Heart left ventricle (tissue), 16 donors: Measurements from ENCODE around the gene KIF21B. TPM values are rescaled to one million over a fixed set of nuclear protein-coding genes. Genes with fewer than 3 reads are reported as not detected.

ENCODE experiments used
- ATAC-seq, 4 donors: fragments of 200-7000 bp; cut with Tn5 transposase; one replicate each; pipeline ENCODE4 v1.9.1; 2020 to 2022; ENCODE audit warnings: moderate library complexity in 4 of 4, mild to moderate bottlenecking in 3 of 4, moderate number of reproducible peaks in 1 of 4
- DNase-seq, 5 donors: peaks; one replicate each; pipeline ENCODE4 v3.0.0-alpha.2; 2020
- H3K27ac ChIP-seq, 12 donors: fragments of 200-600 bp; sonication (generic) in 4 of 12; one replicate each; pipeline versions ENCODE4 v1.5.0 to v1.8.0; 2016 to 2022; ENCODE audit warnings: mild to moderate bottlenecking in 2 of 12
- H3K27me3 ChIP-seq, 9 donors: fragments of 200-600 bp; sonication (generic) in 2 of 9; one replicate each; pipeline versions ENCODE4 v1.5.1 to v1.8.0; 2016 to 2022; ENCODE audit warnings: mild to moderate bottlenecking in 3 of 9
- H3K36me3 ChIP-seq, 9 donors: fragments of 200-600 bp; sonication (generic) in 2 of 9; one replicate each; pipeline versions ENCODE4 v1.5.0 to v1.8.0; 2018 to 2022; ENCODE audit warnings: mild to moderate bottlenecking in 2 of 9
- H3K4me1 ChIP-seq, 12 donors: fragments of 200-600 bp; sonication (generic) in 4 of 12; one replicate each; pipeline versions ENCODE4 v1.5.0 to v1.8.0; 2016 to 2022; ENCODE audit warnings: mild to moderate bottlenecking in 3 of 12
- H3K4me3 ChIP-seq, 12 donors: fragments of 200-600 bp; sonication (generic) in 4 of 12; one replicate each; pipeline versions ENCODE4 v1.5.0 to v1.8.0; 2017 to 2022; ENCODE audit warnings: mild to moderate bottlenecking in 9 of 12, moderate library complexity in 4 of 12
- H3K9me3 ChIP-seq, 12 donors: fragments of 200-600 bp; sonication (generic) in 4 of 12; one replicate each; pipeline versions ENCODE4 v1.5.0 to v1.8.0; 2016 to 2022; ENCODE audit warnings: mild to moderate bottlenecking in 1 of 12
- POLR2A ChIP-seq, 2 donors: fragments of 450-650 bp; IDR thresholded peaks; one replicate each; pipeline ENCODE4 v1.6.1; 2017; ENCODE audit warnings: antibody characterized with exemption in 2 of 2, mild to moderate bottlenecking in 2 of 2, moderate library complexity in 2 of 2
- WGBS, 4 donors: extraction: QIAGEN DNeasy Blood & Tissue Kit in 2 of 4; methylation state at CpG; one replicate each; pipeline versions ENCODE4 v1.1.5 to v1.1.7; 2013 to 2018; 5-methylcytosine and 5-hydroxymethylcytosine counted together
- intact Hi-C, 10 donors: fragments of 100-400 bp; cut with DNase I; formaldehyde crosslinking; loops; one replicate each; pipeline versions ENCODE4 v1.11.1 to v1.14.2; 2022
- polyA plus RNA-seq, 2 donors: library from polyadenylated mRNA; stranded (reverse); fragments of 200-250 nt; gene quantifications; one replicate each; pipeline ENCODE4 v1.2.3, GENCODE V29; 2013
- total RNA-seq, 9 donors: library from RNA; depleted of rRNA in 2 of 9; stranded (reverse); fragments of >200 nt in 2 of 9; fragmentation: NEBNext Ultra II Directional in 3 of 9; extraction: Animal tissue kit (Norgen Biotek cat#: 25700) in 3 of 9; gene quantifications; one replicate each; pipeline versions ENCODE4 v1.1.0 to v1.2.4, GENCODE V29; 2016 to 2023
- TF ChIP-seq, protein P1 (sequence below), 12 donors: fragments of 200-600 bp; sonication (generic) in 4 of 12; IDR thresholded peaks; one replicate each; pipeline versions ENCODE4 v1.5.0 to v1.8.0; 2018 to 2022; ENCODE audit warnings: antibody characterized with exemption in 12 of 12, mild to moderate bottlenecking in 5 of 12
- donor health status: ischemic (EF 13 %, LVEDD 7.1; RV severe dilation, severe dysfunction).
- donor health status: healthy with polysubstance abuse.
- donor health status: DM: no; HTN: yes; CAD: no.
- donor health status: DM: no; HTN: no; CAD: no.
- donor health status: ischemic (EF 25% LVEDD 6.9; RV normal size, moderate dysfunction).
- donor health status: ischemic (EF 25% LVEDD 5.7; RV mildly dilated, moderate dysfunction).
- donor health status: healthy.
- donor health status: DM: yes; HTN: yes; CAD: no.
- donor health status: ischemic (EF 35%, LVEDD 5.7; RV mildly dilated, moderate dysfunction).
- donor health status: nonischemic (EF 11% LVEDD 7.7; RV severe dilation, severe dysfunction).
- donor health status: DM: yes; HTN: yes; CAD: no.
- donor health status: PGD.
- donor health status: ischemic (EF 29% LVEDD 5.4; RV normal size, mild dysfunction).
- donor health status: nonischemic (EF 23%, LVEDD 6.1; RV moderate dilation, normal function).

The KIF21B gene
- total and polyA plus RNA-seq, 11 donors: 0.21 to 3.6 (median 0.46) TPM

DNA sequence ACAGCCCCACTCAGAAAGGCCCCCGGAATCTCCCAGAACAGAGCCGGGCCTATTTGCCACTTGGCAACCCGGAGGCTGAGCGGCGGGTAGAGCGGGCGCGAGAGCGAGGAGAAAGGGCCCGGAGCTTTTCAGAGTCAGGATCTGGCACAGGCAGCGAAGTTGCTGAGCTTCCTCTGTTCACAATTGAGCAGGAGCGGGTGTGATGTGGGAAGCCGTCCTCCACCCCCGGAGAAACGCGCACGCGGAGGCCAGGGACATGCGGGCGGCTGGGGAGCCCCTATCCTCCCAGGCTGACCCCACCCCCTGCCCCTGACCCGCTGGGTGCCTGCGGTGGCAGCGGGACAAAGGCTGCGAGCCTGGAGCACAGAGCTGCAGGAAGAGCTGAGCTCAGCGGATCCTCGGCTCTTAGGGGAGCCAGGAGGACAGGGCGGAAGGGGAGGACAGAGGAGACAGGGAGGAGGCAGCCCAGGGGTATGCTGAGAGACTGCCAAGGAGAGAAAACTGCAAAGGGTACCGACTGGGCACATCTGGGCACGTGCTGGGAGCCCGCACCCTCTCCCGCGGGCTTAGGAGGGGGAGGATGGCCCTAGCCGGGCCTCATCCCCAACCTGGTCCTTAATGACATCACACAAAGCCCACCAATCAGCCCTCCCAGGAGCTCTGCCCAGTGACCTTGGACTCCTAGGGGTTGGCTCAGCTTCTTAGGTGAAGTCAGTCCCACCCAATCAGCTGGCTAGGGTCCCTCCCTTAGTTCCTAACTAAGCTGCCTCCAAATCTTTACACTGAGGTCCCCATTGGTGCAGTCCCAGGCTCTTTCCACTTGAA, 9.3 kb downstream of the KIF21B start:
- intact Hi-C loops: no loop called here
- TF ChIP-seq, protein P1, sequence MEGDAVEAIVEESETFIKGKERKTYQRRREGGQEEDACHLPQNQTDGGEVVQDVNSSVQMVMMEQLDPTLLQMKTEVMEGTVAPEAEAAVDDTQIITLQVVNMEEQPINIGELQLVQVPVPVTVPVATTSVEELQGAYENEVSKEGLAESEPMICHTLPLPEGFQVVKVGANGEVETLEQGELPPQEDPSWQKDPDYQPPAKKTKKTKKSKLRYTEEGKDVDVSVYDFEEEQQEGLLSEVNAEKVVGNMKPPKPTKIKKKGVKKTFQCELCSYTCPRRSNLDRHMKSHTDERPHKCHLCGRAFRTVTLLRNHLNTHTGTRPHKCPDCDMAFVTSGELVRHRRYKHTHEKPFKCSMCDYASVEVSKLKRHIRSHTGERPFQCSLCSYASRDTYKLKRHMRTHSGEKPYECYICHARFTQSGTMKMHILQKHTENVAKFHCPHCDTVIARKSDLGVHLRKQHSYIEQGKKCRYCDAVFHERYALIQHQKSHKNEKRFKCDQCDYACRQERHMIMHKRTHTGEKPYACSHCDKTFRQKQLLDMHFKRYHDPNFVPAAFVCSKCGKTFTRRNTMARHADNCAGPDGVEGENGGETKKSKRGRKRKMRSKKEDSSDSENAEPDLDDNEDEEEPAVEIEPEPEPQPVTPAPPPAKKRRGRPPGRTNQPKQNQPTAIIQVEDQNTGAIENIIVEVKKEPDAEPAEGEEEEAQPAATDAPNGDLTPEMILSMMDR (IDR thresholded peaks at IDR 0.05): no peak
- Histone ChIP-seq H3K27ac (no peak overlapping the region), H3K9me3 (no peaks in the 10 kb centered on the region), H3K4me1 (peaks cover 0 to 65% (median 24%) of the 10 kb centered on the region in 12 donors), H3K27me3 (peaks cover 0 to 28% (median 0%) of the 10 kb centered on the region in 9 donors), H3K4me3 (peak overlapping the region in 8 of 12 donors; percentile 2 to 28 (median 16)), H3K36me3 (no peaks in the 10 kb centered on the region)
- WGBS, 4 donors: 40 to 69% (median 54%) methylated on average over 29 to 33 of the region's 33 CpGs
- DNase-seq (no peak), ATAC-seq (peak in 2 of 4 donors; percentile 16 to 26)

DNA sequence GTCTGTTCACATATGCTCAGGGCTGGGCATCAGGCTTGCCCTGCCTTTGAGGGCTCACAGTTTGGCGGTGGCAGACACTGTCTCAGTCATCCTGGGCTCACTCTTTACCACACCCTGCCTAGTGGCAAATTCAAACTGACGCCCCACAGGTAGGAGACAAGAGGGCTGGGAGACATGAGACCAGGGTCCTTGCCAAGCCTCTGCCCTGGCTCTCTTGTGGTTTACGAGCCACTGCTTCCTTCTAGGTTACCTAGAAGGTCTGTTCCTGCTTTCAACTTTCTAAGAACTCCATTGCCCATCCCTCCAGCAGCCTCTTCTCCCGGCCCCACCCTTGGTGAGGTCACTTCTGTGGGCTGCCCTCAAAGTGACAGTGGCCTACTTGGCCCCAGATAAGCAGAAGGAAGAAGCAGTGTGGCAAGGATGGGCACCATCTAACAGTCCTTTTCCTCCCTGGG, 10.5 kb downstream of the KIF21B start:
- ATAC-seq (peak in 1 of 4 donors; percentile 49), DNase-seq (no peak)
- peaks cover 0 to 54% (median 24%) of the 10 kb centered on the region in 12 donors for H3K4me1 ChIP-seq
- H3K4me3 ChIP-seq: no peak overlapping the region
- peaks cover 0 to 28% (median 0%) of the 10 kb centered on the region in 9 donors for H3K27me3 ChIP-seq
- intact Hi-C loops: no loop called here
- 85 to 91% (median 85%) methylated on average over 4 of the region's 4 CpGs for WGBS, 4 donors
- TF ChIP-seq, protein P1 (IDR thresholded peaks at IDR 0.05): no peak
- TF ChIP-seq POLR2A (IDR thresholded peaks at IDR 0.05): no peak
- H3K9me3 ChIP-seq: no peaks in the 10 kb centered on the region
- no peak overlapping the region for H3K27ac ChIP-seq
- H3K36me3 ChIP-seq: no peaks in the 10 kb centered on the region

DNA sequence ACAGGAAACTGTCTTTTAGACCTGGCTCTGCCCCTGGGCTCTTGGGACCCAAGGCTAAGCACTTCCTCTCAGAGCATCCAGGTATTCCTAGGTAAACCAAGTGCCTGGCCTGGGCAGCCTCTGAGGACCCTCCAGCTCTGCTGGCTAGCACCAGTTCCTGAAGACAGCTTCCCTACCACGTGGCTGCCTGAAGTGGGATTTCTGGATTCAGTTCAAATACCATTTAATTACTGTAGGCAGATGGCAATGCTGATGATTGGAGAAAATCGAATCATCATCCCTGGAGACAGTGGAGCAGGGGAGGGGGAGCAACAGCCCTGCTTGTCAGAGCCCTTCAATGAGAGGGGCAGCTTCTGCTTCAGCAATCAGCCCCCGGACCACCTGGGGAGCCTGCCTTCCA, 11.9 kb downstream of the KIF21B start:
- H3K4me1 ChIP-seq: peaks cover 0 to 40% (median 20%) of the 10 kb centered on the region in 12 donors
- peaks cover 0 to 23% (median 0%) of the 10 kb centered on the region in 9 donors for H3K27me3 ChIP-seq
- no peak overlapping the region for H3K4me3 ChIP-seq
- TF ChIP-seq, protein P1 (IDR thresholded peaks at IDR 0.05): no peak
- TF ChIP-seq POLR2A (IDR thresholded peaks at IDR 0.05): no peak
- ATAC-seq (no peak), DNase-seq (no peak)
- 58 to 61% (median 59%) methylated on average over 3 of the region's 3 CpGs for WGBS, 4 donors
- no peak overlapping the region for H3K27ac ChIP-seq
- intact Hi-C loops: no loop called here
- no peaks in the 10 kb centered on the region for H3K36me3 ChIP-seq
- no peaks in the 10 kb centered on the region for H3K9me3 ChIP-seq

DNA sequence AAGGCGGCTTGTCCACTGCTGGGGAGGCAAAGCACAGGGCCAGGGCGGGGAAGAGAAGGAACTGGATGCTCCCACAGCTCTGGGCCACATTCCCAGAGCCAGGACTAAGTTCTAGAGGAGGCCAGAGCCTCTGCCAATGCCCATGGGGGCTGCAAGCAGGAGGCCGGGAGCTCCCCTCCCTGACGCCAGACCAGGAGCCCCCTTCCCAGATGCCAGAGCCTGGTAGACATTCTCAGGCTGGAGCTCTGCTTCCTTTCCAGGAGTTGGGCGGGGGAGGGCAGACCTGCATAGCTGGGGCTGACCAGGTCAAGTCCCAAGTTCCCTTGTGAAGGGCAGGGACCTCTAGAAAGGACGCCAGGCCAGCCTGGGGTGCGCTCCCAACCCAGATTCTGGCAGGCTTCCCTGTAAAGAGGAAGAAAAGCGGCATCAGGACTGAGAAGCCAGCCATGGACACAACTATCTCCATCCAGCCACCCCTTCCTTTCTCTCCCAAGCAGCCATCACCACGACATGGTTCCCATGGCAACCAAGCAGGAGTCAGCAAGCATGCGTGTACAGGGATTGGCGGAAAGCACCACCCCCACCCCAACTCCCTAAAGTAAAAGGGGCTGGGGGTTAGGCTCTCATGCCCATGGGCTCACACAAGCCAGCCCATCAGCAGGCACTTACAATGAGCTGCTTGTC, 13.4 kb downstream of the KIF21B start:
- TF ChIP-seq, protein P1 (IDR thresholded peaks at IDR 0.05): no peak
- TF ChIP-seq POLR2A (IDR thresholded peaks at IDR 0.05): no peak
- WGBS, 4 donors: 82 to 90% (median 86%) methylated on average over 8 to 11 of the region's 11 CpGs
- Histone ChIP-seq H3K36me3 (peaks cover 0 to 4% (median 0%) of the 10 kb centered on the region in 9 donors), H3K4me3 (no peak overlapping the region), H3K27me3 (peaks cover 0 to 23% (median 0%) of the 10 kb centered on the region in 9 donors), H3K27ac (no peak overlapping the region), H3K9me3 (no peaks in the 10 kb centered on the region), H3K4me1 (peaks cover 0 to 24% (median 7%) of the 10 kb centered on the region in 12 donors)
- DNase-seq: no peak
- no peak for ATAC-seq
- intact Hi-C loops: no loop called here
